Activated naive CD4-positive, alpha-beta T cell treated with anti-CD3 and anti-CD28 coated beads, Interleukin-2, amount 50 U/mL, for 72 hours (primary cell): Measurements from ENCODE around the gene SBNO2. TPM values are rescaled to one million over a fixed set of nuclear protein-coding genes. Genes with fewer than 3 reads are reported as not detected.

Experiments
- ATAC-seq, 2 donors: fragments of 150-1000 bp; cut with Tn5 transposase; 2 replicates each; pipeline ENCODE4 v1.10.0; 2021; ENCODE audit warnings: mild to moderate bottlenecking in 2 of 2, moderate library complexity in 2 of 2
- DNase-seq, 2 donors: peaks; one replicate each; pipeline ENCODE4 v3.0.0; 2021 to 2022; ENCODE audit warnings: low spot score in 2 of 2
- H3K27ac Mint-ChIP-seq, 2 donors: one replicate each; pipeline ENCODE4 v1.8.0; 2022; ENCODE audit warnings: mild to moderate bottlenecking in 2 of 2, mixed read lengths in 2 of 2
- H3K36me3 Mint-ChIP-seq, 2 donors: one replicate each; pipeline ENCODE4 v1.8.0; 2022; ENCODE audit warnings: mixed read lengths in 2 of 2
- H3K9me3 Mint-ChIP-seq, 2 donors: one replicate each; pipeline ENCODE4 v1.8.0; 2022; ENCODE audit warnings: mixed read lengths in 2 of 2
- total RNA-seq, 2 donors: library from RNA; stranded (reverse); gene quantifications; one replicate each; pipeline ENCODE4 v1.2.3, GENCODE V29; 2022

The SBNO2 gene
- total RNA-seq, 2 donors from 2014 or later = 113 to 144 TPM

DNA sequence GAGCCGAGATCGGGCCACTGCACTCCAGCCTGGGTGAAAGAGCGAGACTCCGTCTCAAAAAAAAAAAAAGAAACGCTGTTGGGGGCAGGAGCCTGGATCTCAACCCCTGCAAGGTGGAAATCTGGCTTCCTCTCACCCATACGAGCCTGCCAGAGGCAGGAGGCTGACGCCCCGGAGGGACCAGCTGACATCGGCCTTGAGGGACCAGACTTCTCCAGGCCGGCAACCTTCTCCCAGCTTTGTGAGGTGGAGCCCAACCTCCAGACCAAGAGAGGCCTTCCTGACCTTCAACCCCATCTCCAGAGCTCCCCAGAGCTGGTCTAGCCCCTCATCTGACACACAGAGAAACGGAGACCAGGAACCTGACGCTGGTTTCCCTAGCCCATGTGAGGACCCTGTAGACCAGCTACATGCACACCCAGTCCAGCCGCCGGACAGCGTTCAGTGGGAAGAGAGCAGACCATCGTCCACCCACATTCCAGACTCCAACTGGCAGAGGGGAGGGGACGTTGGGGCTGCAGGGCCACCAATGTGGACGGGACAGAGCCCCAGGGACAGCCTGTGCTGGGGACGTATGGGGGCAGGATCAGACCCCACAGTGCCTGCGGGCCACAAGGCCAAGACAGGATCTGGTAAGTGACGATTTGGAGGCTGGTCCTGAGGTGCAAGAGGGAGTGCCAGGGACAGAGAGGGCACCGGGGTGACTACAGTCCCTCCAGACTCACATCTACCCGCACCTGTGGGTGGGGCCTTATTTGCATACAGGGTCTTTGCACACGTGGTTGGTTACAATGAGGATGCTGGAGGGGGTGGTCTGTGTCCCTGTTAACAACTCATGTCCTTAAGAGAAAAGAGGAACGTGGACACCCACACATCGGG lies 11.4 kb downstream of the SBNO2 start:
- no peaks in the 10 kb centered on the region for H3K9me3 Mint-ChIP-seq
- DNase-seq (no peak), ATAC-seq (no peak)
- no peaks in the 10 kb centered on the region for H3K36me3 Mint-ChIP-seq
- H3K27ac Mint-ChIP-seq = peak overlapping the region in 1 of 2 donors; percentile 60

DNA sequence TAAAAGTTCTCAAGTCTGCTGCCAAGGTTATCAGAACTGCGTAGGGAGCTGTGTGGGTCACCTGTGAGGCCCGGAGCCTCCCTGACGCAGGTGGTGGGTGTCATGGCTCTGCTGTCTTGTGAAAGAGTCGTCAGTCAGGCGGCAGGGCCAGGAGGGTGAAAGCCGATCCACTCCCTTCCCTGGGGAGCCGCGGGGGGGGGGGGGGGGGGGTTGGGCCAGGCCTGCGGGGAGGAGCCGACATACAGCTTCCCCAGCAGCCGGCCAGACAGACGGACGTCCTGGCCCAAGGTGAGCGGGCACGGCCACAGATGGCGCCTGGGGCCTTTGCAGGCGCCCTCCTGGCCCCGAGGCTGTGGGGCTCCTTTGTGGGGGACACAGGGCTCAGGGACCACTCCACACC lies 12.4 kb downstream of the SBNO2 start:
- H3K9me3 Mint-ChIP-seq = no peaks in the 10 kb centered on the region
- ATAC-seq = no peak
- no peak for DNase-seq
- H3K36me3 Mint-ChIP-seq = no peaks in the 10 kb centered on the region
- no peak overlapping the region for H3K27ac Mint-ChIP-seq

DNA sequence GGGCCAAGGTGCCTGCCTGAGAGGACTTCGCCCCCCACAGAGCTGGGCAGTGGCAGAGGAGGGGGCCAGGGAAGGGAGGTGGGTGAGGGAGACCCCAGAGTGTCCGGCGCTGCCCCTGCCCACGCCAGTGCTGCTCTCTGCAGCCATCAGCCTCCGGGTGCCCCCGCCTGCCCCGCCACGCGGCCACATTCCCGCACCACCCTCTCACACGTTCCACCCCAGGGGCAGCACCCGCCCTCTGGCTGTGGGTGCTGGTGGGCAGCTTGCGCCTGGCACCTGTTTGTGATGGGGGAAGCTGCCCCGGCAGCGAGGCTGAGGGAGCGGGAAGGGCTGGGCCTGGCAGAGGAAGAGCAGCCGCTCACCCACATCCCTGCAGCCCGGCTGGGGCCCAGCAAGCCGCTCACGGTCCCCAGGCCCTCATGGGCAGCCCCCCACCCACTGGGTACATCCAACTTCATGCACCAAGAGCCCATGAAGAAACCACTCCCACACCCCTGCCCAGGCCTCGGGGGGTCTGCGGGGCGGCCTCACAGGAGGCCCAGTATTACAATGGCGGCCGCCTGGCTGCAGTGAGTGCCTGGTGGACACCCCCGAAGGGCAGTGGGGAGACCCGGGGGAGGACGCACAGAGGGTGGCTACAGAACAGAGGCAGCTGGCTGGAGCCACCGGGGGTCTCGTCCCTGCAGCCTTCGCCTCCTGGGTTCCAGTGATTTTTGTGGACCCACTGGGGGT lies 14.0 kb downstream of the SBNO2 start:
- ATAC-seq (no peak), DNase-seq (no peak)
- Mint-ChIP-seq H3K36me3 (no peaks in the 10 kb centered on the region), H3K9me3 (no peaks in the 10 kb centered on the region), H3K27ac (no peak overlapping the region)

DNA sequence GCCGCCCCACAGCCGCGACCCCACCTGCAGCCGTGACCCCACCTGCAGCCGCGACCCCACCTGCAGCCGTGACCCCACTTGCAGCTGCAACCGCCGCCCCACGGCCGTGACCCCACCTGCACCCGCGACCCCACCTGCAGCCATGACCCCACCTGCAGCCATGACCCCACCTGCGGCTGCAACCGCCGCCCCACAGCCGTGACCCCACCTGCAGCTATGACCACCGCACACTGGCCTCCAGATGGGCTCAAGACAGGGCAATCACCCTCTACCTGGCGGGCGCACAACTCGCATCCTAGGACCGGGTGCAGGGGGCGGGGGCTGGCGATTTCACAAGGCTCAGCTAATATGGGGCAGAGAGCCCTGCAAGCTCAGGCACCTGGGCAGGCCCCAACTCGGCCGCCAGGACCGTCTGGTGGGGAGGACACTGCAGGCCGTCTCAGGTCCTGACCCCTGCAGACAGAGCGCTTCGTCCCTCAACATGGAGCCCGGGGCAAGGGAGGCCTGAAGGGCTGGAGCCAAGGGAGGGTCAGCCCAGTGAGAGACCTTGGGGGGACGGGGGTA lies 15.1 kb downstream of the SBNO2 start:
- no peaks in the 10 kb centered on the region for H3K36me3 Mint-ChIP-seq
- no peak for ATAC-seq
- no peak overlapping the region for H3K27ac Mint-ChIP-seq
- DNase-seq = no peak
- no peaks in the 10 kb centered on the region for H3K9me3 Mint-ChIP-seq

DNA sequence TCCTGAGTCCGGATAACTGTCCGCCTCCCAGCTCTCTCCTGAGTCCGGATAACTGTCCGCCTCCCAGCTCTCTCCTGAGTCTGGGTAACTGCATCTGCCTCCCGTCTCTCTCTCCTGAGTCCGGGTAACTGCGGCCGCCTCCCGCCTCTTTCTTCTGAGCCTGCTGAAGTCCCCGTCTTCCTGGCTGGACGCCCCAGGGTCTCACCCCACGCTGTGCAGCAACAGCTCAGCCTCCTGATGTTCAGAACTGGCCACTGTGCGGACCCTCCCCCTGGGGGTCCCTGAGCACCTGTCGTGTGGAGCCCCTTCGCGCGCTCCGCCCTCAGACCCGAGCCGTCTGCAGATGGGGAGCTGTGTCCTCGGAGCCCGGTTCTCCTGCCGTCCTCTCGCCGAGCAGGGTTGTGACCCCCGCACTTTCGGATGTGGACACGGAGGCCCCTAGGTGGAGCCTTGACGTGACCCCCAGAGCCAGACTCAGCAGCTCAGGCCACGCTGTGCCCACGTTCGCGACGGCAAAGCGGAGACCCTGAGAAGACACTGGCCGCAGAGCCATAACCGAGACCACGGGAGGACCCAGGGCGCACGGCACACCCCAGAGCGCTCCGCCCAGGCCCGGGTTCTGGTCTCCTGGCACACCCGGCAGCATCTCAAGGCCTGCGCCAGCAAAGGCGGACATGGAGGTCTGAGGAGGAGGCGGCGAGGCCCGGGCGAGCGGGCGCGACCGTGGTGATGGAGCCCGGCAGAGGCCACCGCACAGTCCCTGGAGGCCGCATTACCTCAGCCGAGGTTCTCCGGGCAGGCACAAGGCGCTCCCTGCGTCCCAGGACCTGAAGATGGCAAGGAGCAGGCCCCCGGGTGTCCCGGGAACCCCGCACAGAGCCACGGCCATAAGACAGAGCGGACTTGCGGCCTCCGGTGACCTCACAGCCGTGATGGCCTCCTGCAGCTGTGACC lies 15.9 kb downstream of the SBNO2 start:
- no peaks in the 10 kb centered on the region for H3K9me3 Mint-ChIP-seq
- no peak for ATAC-seq

DNA sequence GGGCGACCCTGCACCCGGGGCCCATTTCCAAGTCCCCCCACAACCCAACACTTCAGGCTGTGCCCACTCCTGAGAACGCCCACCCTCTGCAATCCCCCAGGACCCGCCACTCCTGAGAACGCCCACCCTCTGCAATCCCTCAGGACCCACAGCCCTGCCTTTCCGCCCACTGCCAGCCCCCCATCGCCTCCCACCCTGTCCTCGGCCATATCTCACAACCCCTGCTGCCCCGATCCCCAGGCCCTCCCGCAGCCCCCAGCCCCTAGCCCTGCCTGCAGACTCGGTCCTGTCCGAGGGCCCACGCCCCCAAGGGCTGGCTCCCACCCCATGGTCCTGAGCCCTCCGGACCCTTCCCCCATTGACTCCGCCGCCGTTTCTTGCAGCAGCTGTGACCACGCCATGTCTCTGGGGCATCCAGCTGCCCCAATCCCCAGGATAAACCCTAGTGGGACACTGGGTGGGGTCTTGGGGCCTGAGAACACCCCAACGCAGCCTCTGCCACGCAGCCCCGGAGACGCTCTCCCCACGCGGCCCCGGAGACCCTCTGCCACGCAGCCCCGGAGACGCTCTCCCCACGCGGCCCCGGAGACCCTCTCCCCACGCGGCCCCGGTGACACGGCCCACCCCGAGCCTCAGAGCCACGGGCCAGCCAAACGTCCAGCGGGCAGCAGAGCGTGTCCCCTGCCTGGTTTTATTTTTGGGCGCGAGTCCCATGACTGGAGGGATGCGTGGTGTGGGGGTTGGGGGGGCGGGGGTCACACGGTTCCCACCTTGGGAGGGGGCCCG lies 17.0 kb downstream of the SBNO2 start:
- ATAC-seq = peak in 1 of 2 donors; percentile 21
- no peak for DNase-seq
- no peaks in the 10 kb centered on the region for H3K36me3 Mint-ChIP-seq

More for the DNA sequence above, 15.9 kb downstream of the SBNO2 start:
- Mint-ChIP-seq H3K27ac (no peak overlapping the region), H3K36me3 (no peaks in the 10 kb centered on the region)
- no peak for DNase-seq

DNA sequence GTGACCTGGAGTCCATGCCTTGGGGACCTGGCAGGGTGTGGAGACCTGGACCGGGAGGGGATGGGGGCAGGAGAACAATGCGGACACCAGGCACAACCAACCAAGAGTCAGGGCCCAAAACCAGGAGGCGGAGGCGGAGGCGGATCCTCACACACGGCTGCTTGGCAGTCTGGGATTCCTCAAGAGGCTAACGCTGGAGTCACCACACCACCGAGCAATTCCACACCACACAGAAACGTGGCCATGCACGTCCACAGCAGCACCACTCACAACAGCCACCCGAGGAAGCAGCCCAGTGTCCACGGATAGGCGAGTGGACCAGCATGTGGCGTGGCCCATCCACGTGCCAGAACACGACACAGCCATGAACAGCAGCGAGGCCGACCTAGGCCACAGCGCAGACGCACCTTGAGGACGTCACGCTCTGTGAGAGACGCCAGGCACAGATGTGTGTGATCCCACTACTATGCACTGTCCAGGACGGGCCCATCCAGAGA lies 17.7 kb downstream of the SBNO2 start:
- Mint-ChIP-seq H3K36me3 (no peaks in the 10 kb centered on the region), H3K27ac (no peak overlapping the region), H3K9me3 (no peaks in the 10 kb centered on the region)
- DNase-seq = no peak
- no peak for ATAC-seq

More for the DNA sequence above, 17.0 kb downstream of the SBNO2 start:
- Mint-ChIP-seq H3K27ac (no peak overlapping the region), H3K9me3 (no peaks in the 10 kb centered on the region)

DNA sequence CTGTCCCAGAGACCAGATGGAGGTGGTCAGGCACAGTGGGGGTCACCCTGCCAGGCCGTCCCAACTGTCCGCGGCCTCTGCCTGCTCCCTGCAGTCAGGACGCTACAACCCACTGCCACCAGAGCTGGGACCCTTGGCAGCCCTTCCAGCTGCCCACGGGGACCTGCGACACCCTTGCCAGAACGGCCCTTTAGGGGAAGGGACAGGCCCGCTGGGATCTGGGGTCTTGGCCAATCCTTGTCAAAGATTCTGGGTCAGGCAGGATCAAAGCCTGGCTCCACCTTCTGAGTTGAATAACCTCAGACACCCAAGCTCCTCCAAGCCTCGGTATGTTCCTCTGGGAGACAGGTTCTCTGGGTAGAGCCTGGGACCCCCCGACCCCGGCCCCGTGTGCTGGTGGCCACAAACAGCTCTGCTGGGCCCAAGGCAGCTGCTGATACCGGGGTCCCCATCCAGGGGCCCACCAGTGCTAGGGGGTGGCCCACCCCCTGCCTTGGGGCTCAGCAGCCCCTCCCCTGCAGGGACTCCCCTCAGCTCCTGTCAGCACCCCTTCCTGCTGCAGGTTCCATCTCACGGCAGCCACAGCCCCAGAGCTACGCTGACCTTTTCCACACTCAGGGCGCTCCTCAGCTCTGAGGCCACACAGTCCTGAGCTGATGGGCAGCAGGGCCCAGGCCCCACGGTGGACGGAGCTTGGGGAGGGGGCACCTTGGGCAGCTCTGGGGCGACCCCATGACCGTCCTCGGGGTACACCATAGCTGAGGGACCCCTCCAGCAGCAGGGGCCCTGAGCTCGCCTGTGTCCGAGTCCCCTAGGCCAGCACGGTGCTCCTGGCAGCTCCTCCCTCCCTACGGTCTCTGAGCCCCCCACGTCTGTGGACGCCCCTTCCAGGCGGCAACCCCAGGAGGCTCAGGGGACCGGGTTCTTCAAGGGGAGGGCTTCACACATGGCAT lies 18.4 kb downstream of the SBNO2 start:
- Mint-ChIP-seq H3K9me3 (no peaks in the 10 kb centered on the region), H3K36me3 (no peaks in the 10 kb centered on the region), H3K27ac (no peak overlapping the region)
- no peak for ATAC-seq
- DNase-seq = no peak

DNA sequence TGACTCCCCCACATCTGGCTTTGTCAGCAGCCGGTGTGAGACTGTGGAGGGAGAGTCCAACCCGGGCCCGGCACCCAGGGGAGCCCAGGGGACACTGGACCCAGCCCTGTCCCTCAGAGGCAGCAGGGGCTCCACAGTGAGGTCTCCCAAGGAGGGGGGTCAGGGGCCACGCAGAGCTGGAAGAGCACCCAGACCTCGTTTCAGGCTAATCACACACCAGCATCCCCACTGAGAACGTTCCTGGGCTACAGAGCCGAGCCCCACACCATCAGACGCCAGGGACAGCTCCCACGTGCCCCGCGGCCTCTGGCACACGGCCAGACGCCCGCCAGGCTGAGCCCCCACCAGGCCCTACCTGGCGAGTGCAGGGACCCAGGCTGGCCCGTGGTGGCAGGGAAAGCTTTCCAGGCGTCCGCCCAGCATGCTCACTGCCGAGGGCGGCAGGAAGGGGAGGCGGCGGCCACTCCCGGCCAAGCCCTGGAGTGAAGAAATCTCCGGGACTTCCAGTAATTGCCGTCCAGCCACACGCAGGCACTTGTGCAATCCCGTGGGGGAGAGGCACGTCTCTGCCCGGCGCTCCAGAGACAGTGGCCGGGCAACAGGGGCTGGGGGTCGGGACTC lies 19.2 kb downstream of the SBNO2 start:
- DNase-seq (no peak), ATAC-seq (no peak)
- no peaks in the 10 kb centered on the region for H3K36me3 Mint-ChIP-seq
- no peak overlapping the region for H3K27ac Mint-ChIP-seq
- H3K9me3 Mint-ChIP-seq = no peaks in the 10 kb centered on the region

DNA sequence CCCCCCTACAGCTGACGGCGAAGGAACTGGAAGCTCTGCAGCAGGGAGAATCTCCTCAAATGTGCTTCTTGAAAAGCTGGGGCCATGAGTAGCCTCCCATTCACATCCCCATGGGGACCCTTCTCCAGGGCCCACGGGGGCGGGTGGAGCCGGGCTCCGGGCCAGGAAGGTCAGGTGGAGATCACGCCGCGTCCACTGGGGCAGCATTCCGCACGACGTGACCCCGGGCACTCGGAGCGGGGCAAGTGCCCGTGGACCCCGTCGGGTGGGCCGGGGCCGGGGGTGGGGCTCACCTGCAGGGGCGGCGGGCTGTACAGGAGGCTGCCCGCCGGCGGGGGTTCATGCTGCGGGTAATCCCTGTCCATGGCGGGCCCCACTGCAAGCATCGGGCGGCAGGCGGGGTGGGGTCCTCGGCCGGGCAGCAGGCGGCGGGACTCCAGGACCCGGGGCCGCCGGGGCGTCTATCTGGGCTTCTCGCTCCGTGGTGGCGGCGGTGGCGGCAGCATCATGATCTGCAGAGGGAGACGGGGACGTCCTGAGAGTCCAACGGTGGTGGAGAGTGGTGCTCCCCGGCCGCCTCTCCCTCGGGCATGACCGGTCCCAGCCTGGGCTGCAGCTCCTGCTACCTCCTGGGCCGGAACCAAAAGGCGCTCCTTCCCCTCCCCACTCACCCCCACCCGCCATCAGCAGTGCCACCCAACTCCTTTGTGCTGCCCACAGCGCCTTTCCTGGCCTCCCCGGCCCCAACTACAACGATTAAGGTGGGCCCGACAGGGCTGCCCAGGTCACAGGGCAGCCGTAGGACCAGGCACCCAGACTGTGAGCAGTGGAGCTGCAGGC lies 20.0 kb downstream of the SBNO2 start:
- H3K27ac Mint-ChIP-seq = no peak overlapping the region
- DNase-seq = no peak
- ATAC-seq = no peak
- H3K36me3 Mint-ChIP-seq = no peaks in the 10 kb centered on the region
- H3K9me3 Mint-ChIP-seq = no peaks in the 10 kb centered on the region

DNA sequence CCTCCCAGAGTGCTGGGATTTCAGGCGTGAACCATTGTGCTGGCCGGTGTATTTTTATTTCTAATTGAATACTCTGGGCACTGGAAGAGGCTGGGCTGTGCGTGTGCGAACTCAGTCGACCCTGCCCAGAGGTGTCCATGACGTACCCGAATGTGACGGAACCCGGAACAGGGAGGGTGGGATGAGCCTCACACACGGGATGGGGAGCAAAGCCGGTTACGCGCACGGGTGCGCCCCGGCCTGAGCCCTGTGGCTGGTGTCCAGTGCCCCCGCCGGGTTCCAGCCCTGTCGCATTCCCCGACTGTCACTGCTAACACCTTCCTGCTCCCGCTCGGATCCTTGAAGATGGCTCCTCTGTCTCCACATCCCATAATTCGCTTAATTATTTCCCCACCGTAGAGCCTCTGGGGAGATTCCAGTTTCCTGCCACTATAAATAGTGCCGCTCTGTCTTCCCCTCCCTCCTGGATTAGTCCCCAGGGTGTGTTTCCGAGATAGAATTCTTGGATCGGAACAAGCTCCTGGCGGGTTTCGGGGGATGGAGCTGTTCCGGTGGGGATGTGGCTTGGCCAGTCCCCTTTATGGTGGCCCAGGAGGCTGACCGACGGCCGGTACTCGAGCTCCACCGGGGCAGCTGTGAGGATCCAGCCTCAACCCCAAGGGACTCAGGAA lies 22.0 kb downstream of the SBNO2 start:
- H3K27ac Mint-ChIP-seq = no peak overlapping the region
- H3K9me3 Mint-ChIP-seq = no peaks in the 10 kb centered on the region
- DNase-seq = no peak
- ATAC-seq = no peak
- no peaks in the 10 kb centered on the region for H3K36me3 Mint-ChIP-seq

DNA sequence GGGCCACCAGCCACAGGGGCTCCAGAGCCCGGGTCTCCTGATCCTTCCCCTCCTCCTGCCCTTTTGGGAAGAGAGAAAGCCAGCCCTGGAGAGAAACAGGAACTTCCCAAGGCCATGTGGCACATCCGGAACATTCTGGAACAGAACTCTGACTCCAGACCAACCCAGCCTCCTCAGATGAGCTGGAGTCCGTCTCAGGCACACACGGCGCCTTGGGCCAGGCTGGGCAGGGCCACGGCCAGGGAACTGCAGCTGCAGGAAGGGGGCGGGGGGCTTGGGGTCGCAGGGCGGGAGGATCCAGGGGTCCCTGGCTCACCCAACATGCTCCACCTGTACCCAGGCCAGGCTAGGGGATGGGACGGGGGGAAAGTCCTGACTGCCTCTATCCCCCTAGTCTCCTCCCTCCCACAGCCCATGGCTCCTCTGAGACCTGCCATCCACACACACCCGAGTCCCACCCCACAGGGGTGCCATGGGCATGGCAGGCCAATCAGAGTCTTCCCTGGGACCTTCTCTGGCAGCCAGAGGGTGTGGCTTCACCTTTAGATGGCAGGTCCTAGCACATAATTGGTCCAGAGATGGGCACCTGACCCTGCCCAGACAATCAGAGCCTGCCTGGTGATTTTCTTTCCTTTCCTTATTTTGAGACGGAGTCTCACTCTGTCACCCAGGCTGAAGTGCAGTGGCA lies 22.9 kb downstream of the SBNO2 start:
- peak in 1 of 2 donors; percentile 20 for ATAC-seq
- no peaks in the 10 kb centered on the region for H3K36me3 Mint-ChIP-seq

More for the DNA sequence above, 22.9 kb downstream of the SBNO2 start:
- H3K27ac Mint-ChIP-seq = no peak overlapping the region
- DNase-seq = no peak
- H3K9me3 Mint-ChIP-seq = no peaks in the 10 kb centered on the region
